GM23338 (cell line): ENCODE measurements around the gene GPALPP1. TPM values are rescaled to one million over a fixed set of nuclear protein-coding genes. Genes with fewer than 3 reads are reported as not detected.

Experiments used
- ATAC-seq: fragments of 200-7000 bp; cut with Tn5 transposase; 3 replicates; pipeline ENCODE4 v1.9.1; 2020
- DNase-seq: peaks from one replicate; pipeline ENCODE4 v3.0.0-alpha.2; 2015; ENCODE audit warnings: low spot score
- H2AFZ ChIP-seq: fragments of 200-600 bp; sonication (generic); 2 replicates; pipeline ENCODE4 v1.8.0; 2016; ENCODE audit warnings: antibody characterized with exemption, mild to moderate bottlenecking, moderate library complexity
- H3F3A ChIP-seq: fragments of 200-600 bp; sonication (generic); replicated peaks from 2 replicates; pipeline ENCODE4 v1.8.0; 2017; ENCODE audit warnings: antibody characterized with exemption, mixed run types, low read depth
- H3K27ac ChIP-seq: fragments of 200-600 bp; sonication (generic); 2 replicates; pipeline ENCODE4 v1.6.1; 2016; ENCODE audit warnings: low read depth
- H3K27me3 ChIP-seq: fragments of 200-600 bp; sonication (generic); 2 replicates; pipeline ENCODE4 v1.8.0; 2016; ENCODE audit warnings: mild to moderate bottlenecking, mixed run types, moderate library complexity; ENCODE audit not compliant: insufficient read depth
- H3K36me3 ChIP-seq: fragments of 200-600 bp; sonication (generic); 2 replicates; pipeline ENCODE4 v1.8.0; 2016; ENCODE audit warnings: mild to moderate bottlenecking; ENCODE audit not compliant: insufficient read depth
- H3K4me1 ChIP-seq: fragments of 200-600 bp; sonication (generic); 2 replicates; pipeline ENCODE4 v1.8.0; 2016; ENCODE audit warnings: mild to moderate bottlenecking, moderate library complexity; ENCODE audit not compliant: insufficient read depth
- H3K4me2 ChIP-seq: fragments of 200-600 bp; sonication (generic); 2 replicates; pipeline ENCODE4 v1.7.1; 2017; ENCODE audit warnings: mixed run types
- H3K4me3 ChIP-seq: fragments of 200-600 bp; sonication (generic); 2 replicates; pipeline ENCODE4 v1.6.1; 2016; ENCODE audit warnings: mixed run types
- H3K79me2 ChIP-seq: fragments of 200-600 bp; sonication (generic); replicated peaks from 2 replicates; pipeline ENCODE4 v1.8.0; 2017; ENCODE audit warnings: mild to moderate bottlenecking; ENCODE audit not compliant: insufficient read depth
- H3K9me2 ChIP-seq: fragments of 200-600 bp; sonication (generic); 2 replicates; pipeline ENCODE4 v1.8.0; 2017; ENCODE audit not compliant: insufficient read depth
- H4K20me1 ChIP-seq: fragments of 200-600 bp; sonication (generic); replicated peaks from 2 replicates; pipeline ENCODE4 v1.8.0; 2017; ENCODE audit warnings: mild to moderate bottlenecking; ENCODE audit not compliant: insufficient read depth
- H3K27ac Mint-ChIP-seq: 2 replicates; pipeline ENCODE4 v1.8.0; 2020; ENCODE audit warnings: inconsistent platforms, mild to moderate bottlenecking, moderate library complexity, mixed read lengths
- H3K27me3 Mint-ChIP-seq: 3 replicates; pipeline ENCODE4 v1.8.0; 2022; ENCODE audit warnings: low read depth, mild to moderate bottlenecking, moderate library complexity, mixed read lengths, inconsistent platforms; ENCODE audit not compliant: insufficient read depth, poor library complexity
- H3K36me3 Mint-ChIP-seq: 3 replicates; pipeline ENCODE4 v1.8.0; 2021; ENCODE audit warnings: low read depth, mild to moderate bottlenecking, inconsistent platforms, moderate library complexity, mixed read lengths
- H3K4me1 Mint-ChIP-seq: 3 replicates; pipeline ENCODE4 v1.8.0; 2020; ENCODE audit warnings: mild to moderate bottlenecking, inconsistent platforms, mixed read lengths
- H3K4me3 Mint-ChIP-seq: 3 replicates; pipeline ENCODE4 v1.8.0; 2021; ENCODE audit warnings: moderate library complexity, mild to moderate bottlenecking, inconsistent platforms, mixed read lengths
- H3K9me3 Mint-ChIP-seq: 3 replicates; pipeline ENCODE4 v1.8.0; 2020; ENCODE audit warnings: moderate library complexity, mild to moderate bottlenecking, inconsistent platforms, mixed read lengths
- ETS1 ChIP-seq: IDR thresholded peaks from 2 replicates; pipeline ENCODE4 v1.6.1; 2016; ENCODE audit warnings: antibody characterized with exemption
- EZH2phosphoT487 ChIP-seq: fragments of 200-600 bp; sonication (generic); IDR thresholded peaks from one replicate; pipeline ENCODE4 v1.8.1; 2018; ENCODE audit warnings: antibody characterized with exemption; ENCODE audit not compliant: unreplicated experiment
- STAT1 ChIP-seq: IDR thresholded peaks from one replicate; pipeline ENCODE4 v1.6.1; 2016; ENCODE audit warnings: antibody characterized with exemption; ENCODE audit not compliant: unreplicated experiment
- ZNF462 ChIP-seq: fragments of 250-450 bp; sonication (Bioruptor Pico); IDR thresholded peaks from 2 replicates; pipeline ENCODE4 v1.5.0; 2020; ENCODE audit warnings: mild to moderate bottlenecking, moderate library complexity
- polyA plus RNA-seq: library from polyadenylated mRNA; unstranded; fragments of >200 nt; fragmentation: Nextera tagmentation; extraction: Ambion mirVana; gene quantifications from 2 replicates; pipeline ENCODE4 v1.2.1, GENCODE V29; 2016
- total RNA-seq: library from RNA; depleted of rRNA; stranded (reverse); fragments of >200 nt; shearing (Covaris generic); gene quantifications from 2 replicates; pipeline ENCODE4 v1.2.3, GENCODE V29; 2014
- TF ChIP-seq, protein P1 (sequence below), 2 experiments: fragments of 200-600 bp in 1 of 2; sonication (generic) in 1 of 2; conservative IDR thresholded peaks; 2 replicates each; pipeline versions ENCODE4 v1.5.1 to v1.6.1; 2016 to 2017; ENCODE audit warnings: antibody characterized with exemption in 2 of 2, low read depth in 2 of 2, mild to moderate bottlenecking in 2 of 2, moderate library complexity in 1 of 2

Gene GPALPP1
- total and polyA plus RNA-seq, 2 experiments from 2014 or later = 31.3 to 35.8 TPM

DNA sequence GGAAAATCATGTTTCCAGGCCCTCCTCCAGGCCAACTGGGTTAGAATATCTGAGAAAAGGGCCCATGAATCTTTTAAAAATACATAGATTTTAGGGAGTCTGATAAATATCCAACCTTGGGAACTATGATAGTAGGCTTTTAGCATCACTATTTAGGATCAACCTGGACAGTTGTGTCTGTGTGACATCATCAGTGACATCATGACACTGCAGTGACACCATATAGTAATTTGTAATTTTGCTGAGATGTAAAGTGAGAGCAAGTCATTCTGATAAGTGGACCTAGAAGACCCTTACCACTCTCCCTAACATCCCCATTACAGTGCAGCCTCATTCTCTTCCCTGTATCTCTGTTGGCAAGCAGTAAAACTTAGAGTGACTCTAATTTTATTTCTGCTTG, 14.1 kb downstream of the GPALPP1 start (continued):
- no peak for TF ChIP-seq ZNF462

- Histone ChIP-seq H3K9me2 (no peaks in the 10 kb centered on the region), H2AFZ (no peak overlapping the region), H3K4me3 (no peak overlapping the region), H3K27me3 (no peaks in the 10 kb centered on the region), H3K4me2 (no peak overlapping the region), H3K79me2 (no peaks in the 10 kb centered on the region), H3F3A (no peaks in the 10 kb centered on the region), H3K27ac (no peak overlapping the region), H4K20me1 (0 out of 2 replicates have a peak, but pooled peaks cover 3% of the 10 kb centered on the region), H3K36me3 (no peaks in the 10 kb centered on the region; the same call in 1 of the 2 replicates), H3K4me1 (no peaks in the 10 kb centered on the region)
- no peak for DNase-seq
- no peak overlapping the region for H3K27ac Mint-ChIP-seq
- ATAC-seq = no peak
- peaks cover 19% of the 10 kb centered on the region for H3K36me3 Mint-ChIP-seq
- no peaks in the 10 kb centered on the region for H3K4me1 Mint-ChIP-seq
- no peak overlapping the region for H3K4me3 Mint-ChIP-seq
- no peaks in the 10 kb centered on the region for H3K9me3 Mint-ChIP-seq
- no peak for TF ChIP-seq ETS1
- no peak for TF ChIP-seq STAT1
- no peak for TF ChIP-seq EZH2phosphoT487
- TF ChIP-seq, protein P1, sequence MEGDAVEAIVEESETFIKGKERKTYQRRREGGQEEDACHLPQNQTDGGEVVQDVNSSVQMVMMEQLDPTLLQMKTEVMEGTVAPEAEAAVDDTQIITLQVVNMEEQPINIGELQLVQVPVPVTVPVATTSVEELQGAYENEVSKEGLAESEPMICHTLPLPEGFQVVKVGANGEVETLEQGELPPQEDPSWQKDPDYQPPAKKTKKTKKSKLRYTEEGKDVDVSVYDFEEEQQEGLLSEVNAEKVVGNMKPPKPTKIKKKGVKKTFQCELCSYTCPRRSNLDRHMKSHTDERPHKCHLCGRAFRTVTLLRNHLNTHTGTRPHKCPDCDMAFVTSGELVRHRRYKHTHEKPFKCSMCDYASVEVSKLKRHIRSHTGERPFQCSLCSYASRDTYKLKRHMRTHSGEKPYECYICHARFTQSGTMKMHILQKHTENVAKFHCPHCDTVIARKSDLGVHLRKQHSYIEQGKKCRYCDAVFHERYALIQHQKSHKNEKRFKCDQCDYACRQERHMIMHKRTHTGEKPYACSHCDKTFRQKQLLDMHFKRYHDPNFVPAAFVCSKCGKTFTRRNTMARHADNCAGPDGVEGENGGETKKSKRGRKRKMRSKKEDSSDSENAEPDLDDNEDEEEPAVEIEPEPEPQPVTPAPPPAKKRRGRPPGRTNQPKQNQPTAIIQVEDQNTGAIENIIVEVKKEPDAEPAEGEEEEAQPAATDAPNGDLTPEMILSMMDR (conservative IDR thresholded peaks at IDR 0.05; ENCODE audit: low read depth in 2 of 2) = no peak
- H3K27me3 Mint-ChIP-seq = no peaks in the 10 kb centered on the region
Measured at GRCh38 chr13:45004096-45004495, 14.8 kb downstream of the GPALPP1 start.
